GM12891 (cell line): ENCODE results near the gene ACP7.
"Not testable (repeated sequence)": the region's sequence is repeated elsewhere in the genome, so short reads cannot be mapped to it uniquely, and the experiment has no call there.

ENCODE experiments used
- DNase-seq: peaks from one replicate; pipeline ENCODE4 v3.0.0; 2011; ENCODE audit warnings: low spot score; ENCODE audit not compliant: insufficient read length
- FAIRE-seq: peaks from 2 replicates; lab custom pipeline; 2011; peaks lifted over from hg19 to GRCh38; lab: Jason Lieb, UNC
- PAX5 ChIP-seq: IDR thresholded peaks from 2 replicates; pipeline ENCODE4 v1.6.1; 2011; ENCODE audit warnings: low read length, moderate library complexity, mild to moderate bottlenecking; ENCODE audit not compliant: insufficient read depth, severe bottlenecking
- POLR2A ChIP-seq: IDR thresholded peaks from 2 replicates; pipeline ENCODE4 v1.6.1; 2011; ENCODE audit warnings: low read depth, low read length, control low read depth
- POLR2AphosphoS5 ChIP-seq: IDR thresholded peaks from 2 replicates; pipeline ENCODE4 v1.6.1; 2011; ENCODE audit warnings: low read depth, low read length, control low read depth
- POU2F2 ChIP-seq: IDR thresholded peaks from 2 replicates; pipeline ENCODE4 v1.6.1; 2011; ENCODE audit warnings: low read depth, mild to moderate bottlenecking, control low read depth, low read length, moderate library complexity
- SPI1 ChIP-seq: IDR thresholded peaks from 2 replicates; pipeline ENCODE4 v1.6.1; 2011; ENCODE audit warnings: low read depth, low read length, control low read depth
- TAF1 ChIP-seq: IDR thresholded peaks from 2 replicates; pipeline ENCODE4 v1.6.1; 2011; ENCODE audit warnings: low read depth, low read length, control low read depth

The ACP7 gene

GRCh38 chr19:39053276-39054090, 30.7 kb upstream of the ACP7 start:
- TF ChIP-seq TAF1 (no peak), POLR2AphosphoS5 (no peak), POLR2A (no peak), POU2F2 (no peak), SPI1 (no peak), PAX5 (no peak)
- no peak for FAIRE-seq
- no peak for DNase-seq

- FAIRE-seq, result no peak
Measured at GRCh38 chr19:39054091-39054470, 30.1 kb upstream of the ACP7 start.

DNA sequence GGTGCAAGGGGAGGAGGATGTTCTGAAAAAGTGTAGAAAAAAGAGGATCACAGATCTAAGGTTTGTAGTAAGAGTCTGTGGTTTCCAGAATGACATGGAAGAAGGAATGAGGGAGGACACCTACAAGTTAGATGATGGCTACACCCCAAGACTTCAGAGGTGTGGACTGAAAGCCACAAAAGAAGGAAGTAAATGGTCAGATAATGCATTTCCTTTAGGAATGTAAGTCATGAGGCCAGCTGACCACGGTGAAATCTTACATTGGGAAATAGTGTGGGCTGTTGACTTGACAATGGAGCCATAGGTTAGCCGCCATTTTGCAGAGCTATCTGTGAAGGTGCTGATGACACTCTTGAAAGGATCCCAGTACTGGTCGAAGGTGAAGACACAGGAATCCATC, 26.6 kb upstream of the ACP7 start:
- no peak for TF ChIP-seq POU2F2
- no peak for TF ChIP-seq POLR2A
- TF ChIP-seq POLR2AphosphoS5, result no peak
- TF ChIP-seq TAF1, result no peak
- no peak for TF ChIP-seq PAX5
- no peak for TF ChIP-seq SPI1
- DNase-seq, result no peak
- no peak for FAIRE-seq

More at GRCh38 chr19:39054091-39054470, 30.1 kb upstream of the ACP7 start:
- no peak for TF ChIP-seq POLR2AphosphoS5
- TF ChIP-seq POLR2A, result no peak
- TF ChIP-seq PAX5, result no peak
- no peak for TF ChIP-seq POU2F2
- no peak for TF ChIP-seq SPI1
- TF ChIP-seq TAF1, result no peak
- DNase-seq, result no peak

DNA sequence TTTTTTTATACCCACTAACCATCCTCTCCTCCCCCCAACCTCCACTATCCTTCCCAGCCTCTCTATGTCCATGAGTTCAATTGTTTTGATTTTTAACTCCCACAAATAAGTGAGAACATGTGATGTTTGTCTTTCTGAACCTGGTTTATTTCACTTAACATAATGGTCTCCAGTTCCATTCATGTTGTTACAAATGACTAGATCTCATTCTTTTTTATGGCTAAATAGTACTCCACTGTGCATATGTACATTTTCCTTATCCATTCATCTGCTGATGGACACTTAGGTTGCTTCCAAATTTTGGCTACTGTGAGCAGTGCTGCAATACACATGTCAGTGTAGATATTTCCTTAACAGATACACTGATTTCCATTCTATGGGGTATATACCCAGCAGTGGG, 24.9 kb upstream of the ACP7 start:
- TF ChIP-seq PAX5, result no peak
- TF ChIP-seq POU2F2, result no peak
- no peak for TF ChIP-seq TAF1
- TF ChIP-seq POLR2A, result no peak
- no peak for TF ChIP-seq POLR2AphosphoS5
- no peak for TF ChIP-seq SPI1
- DNase-seq, result no peak

GRCh38 chr19:39060171-39060570, 24.0 kb upstream of the ACP7 start:
- DNase-seq (no peak), FAIRE-seq (no peak)
- TF ChIP-seq SPI1 (no peak), POLR2AphosphoS5 (no peak), TAF1 (no peak), PAX5 (no peak), POLR2A (no peak), POU2F2 (no peak)

More for the DNA sequence above, 24.9 kb upstream of the ACP7 start:
- no peak for FAIRE-seq

GRCh38 chr19:39064405-39064804, 19.8 kb upstream of the ACP7 start:
- no peak for DNase-seq
- TF ChIP-seq POU2F2 (no peak), SPI1 (no peak), PAX5 (no peak), POLR2A (no peak), TAF1 (no peak), POLR2AphosphoS5 (no peak)

GRCh38 chr19:39065928-39066327, 18.2 kb upstream of the ACP7 start:
- DNase-seq (no peak), FAIRE-seq (no peak)
- TF ChIP-seq POLR2AphosphoS5 (no peak), POLR2A (no peak), POU2F2 (no peak), TAF1 (no peak), PAX5 (no peak), SPI1 (no peak)

More at GRCh38 chr19:39064405-39064804, 19.8 kb upstream of the ACP7 start:
- FAIRE-seq, result no peak

DNA sequence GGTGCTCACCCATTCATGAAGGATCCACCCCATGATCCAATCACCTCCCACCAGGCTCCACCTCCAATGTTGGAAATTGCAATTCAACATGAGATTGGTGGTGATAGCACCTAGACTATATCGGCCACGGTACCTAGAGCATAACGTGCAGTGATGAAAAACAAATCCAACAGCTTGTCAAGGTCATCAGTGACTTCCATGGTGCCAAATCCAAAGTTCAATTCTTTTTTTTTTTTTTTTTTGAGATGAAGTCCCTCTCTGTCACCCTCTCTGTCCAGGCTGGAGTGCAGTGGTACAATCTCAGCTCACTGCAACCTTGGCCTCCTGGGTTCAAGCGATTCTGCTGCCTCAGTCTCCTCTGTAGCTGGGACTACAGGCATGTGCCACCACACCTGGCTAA, 17.1 kb upstream of the ACP7 start:
- no peak for DNase-seq
- TF ChIP-seq POU2F2 (no peak), SPI1 (no peak), TAF1 (no peak), PAX5 (no peak), POLR2A (no peak), POLR2AphosphoS5 (no peak)
- FAIRE-seq, result no peak

DNA sequence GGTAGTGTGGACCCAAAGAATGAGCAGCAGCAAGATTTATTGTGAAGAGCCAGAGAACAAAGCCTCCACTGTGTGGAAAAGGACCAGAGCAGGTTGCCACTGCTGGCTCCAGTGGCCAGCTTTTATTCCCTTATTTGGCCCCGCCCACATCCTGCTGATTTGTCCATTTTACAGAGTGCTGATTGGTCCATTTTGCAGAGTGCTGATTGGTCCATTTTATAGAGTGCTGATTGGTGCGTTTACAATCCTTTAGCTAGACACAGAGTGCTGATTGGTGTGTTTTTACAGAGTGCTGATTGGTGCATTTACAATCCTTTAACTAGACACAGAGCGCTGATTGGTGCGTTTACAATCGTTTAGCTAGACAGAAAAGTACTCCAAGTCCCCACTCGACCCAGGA, 15.9 kb upstream of the ACP7 start:
- DNase-seq, FAIRE-seq: not testable (repeated sequence)

- FAIRE-seq (no peak), DNase-seq (no peak)
- no peak for TF ChIP-seq SPI1
- TF ChIP-seq POLR2AphosphoS5, result no peak
- TF ChIP-seq TAF1, result no peak
- no peak for TF ChIP-seq PAX5
- TF ChIP-seq POU2F2, result no peak
- no peak for TF ChIP-seq POLR2A
Measured at GRCh38 chr19:39070888-39071287, 13.3 kb upstream of the ACP7 start.
